ENCODE results near the gene MRGPRG. TPM values are rescaled to one million over a fixed set of nuclear protein-coding genes. Genes with fewer than 3 reads are reported as not detected.

MRGPRG gene
- total RNA-seq, 1 experiment from 2014 or later = not detected

- Histone ChIP-seq H3K36me3 (replicated peaks; ENCODE audit: control insufficient read depth, insufficient read depth, low read length) (no peaks in the 10 kb centered on the region), H3K27me3 (ENCODE audit: control insufficient read depth, insufficient read depth, low read length) (no peaks in the 10 kb centered on the region), H3K4me3 (ENCODE audit: insufficient read depth, low read depth, low read length) (no peak overlapping the region)
- DNase-seq = peak; percentile 44
Measured at GRCh38 chr11:3229673-3230630, 11.3 kb upstream of the MRGPRG start.

- DNase-seq = no peak
- Histone ChIP-seq H3K4me3 (ENCODE audit: insufficient read depth, low read depth, low read length) (no peak overlapping the region), H3K27me3 (ENCODE audit: control insufficient read depth, insufficient read depth, low read length) (no peaks in the 10 kb centered on the region), H3K36me3 (replicated peaks; ENCODE audit: control insufficient read depth, insufficient read depth, low read length) (no peaks in the 10 kb centered on the region)
Measured at GRCh38 chr11:3228445-3228829, 9.8 kb upstream of the MRGPRG start.

GRCh38 chr11:3227568-3228444 is 9.2 kb upstream of the MRGPRG start:
- peak; percentile 46 for DNase-seq
- H3K36me3 ChIP-seq (replicated peaks; ENCODE audit: control insufficient read depth, insufficient read depth, low read length) = no peaks in the 10 kb centered on the region
- H3K27me3 ChIP-seq (ENCODE audit: control insufficient read depth, insufficient read depth, low read length) = no peaks in the 10 kb centered on the region
- no peak overlapping the region for H3K4me3 ChIP-seq (ENCODE audit: insufficient read depth, low read depth, low read length)

GRCh38 chr11:3226846-3227567 is 8.4 kb upstream of the MRGPRG start:
- no peaks in the 10 kb centered on the region for H3K36me3 ChIP-seq (replicated peaks; ENCODE audit: control insufficient read depth, insufficient read depth, low read length)
- H3K27me3 ChIP-seq (ENCODE audit: control insufficient read depth, insufficient read depth, low read length) = no peaks in the 10 kb centered on the region
- DNase-seq = peak; percentile 43
- H3K4me3 ChIP-seq (ENCODE audit: insufficient read depth, low read depth, low read length) = no peak overlapping the region

DNA sequence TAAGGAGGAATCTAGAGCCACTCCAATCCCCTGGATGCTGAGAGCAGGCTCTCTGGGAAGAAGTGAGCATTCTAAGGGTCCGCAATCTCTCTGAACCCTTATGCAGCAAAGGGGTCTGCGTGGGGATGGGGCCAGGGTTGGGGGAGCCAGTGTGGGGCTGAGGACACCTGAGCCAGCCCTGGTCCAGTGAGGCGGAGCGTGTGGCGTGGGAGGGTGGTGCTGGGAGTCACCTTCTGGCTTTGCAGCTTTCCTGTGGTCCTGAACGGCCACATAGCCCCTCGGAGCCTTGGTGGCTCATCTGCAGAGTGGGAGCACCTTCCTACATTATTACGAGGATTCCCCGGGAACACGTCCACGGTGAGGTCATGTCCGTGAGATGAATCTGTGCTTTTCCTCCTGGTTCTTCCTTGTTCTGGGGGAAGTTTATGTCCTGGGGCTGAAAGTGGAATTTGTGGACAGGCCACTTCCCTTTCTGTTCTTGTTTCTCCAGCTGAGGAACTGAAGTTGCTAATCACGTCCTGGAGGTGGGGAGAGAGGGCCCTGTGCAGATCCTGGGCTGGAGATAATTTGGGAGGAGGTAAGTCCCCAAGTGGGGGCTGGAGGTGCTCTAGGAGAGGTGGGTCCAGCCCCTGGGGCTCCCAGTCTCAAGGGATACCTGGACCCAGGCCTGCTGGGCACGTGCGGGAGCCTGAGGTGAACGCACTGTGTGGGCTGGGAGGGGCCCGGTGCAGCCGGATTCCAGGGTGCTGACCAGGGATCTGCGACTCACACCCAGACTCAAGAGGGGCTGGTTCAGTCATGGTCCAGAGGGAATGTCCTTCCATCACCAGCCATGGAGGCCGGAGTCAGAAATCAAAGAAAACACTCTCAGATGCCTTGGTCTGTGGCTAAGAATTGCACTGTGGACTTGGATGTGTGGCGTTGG is 7.5 kb upstream of the MRGPRG start:
- H3K36me3 ChIP-seq (replicated peaks; ENCODE audit: control insufficient read depth, insufficient read depth, low read length) = no peaks in the 10 kb centered on the region
- H3K4me3 ChIP-seq (ENCODE audit: insufficient read depth, low read depth, low read length) = no peak overlapping the region
- peak; percentile 43 for DNase-seq
- no peaks in the 10 kb centered on the region for H3K27me3 ChIP-seq (ENCODE audit: control insufficient read depth, insufficient read depth, low read length)

DNA sequence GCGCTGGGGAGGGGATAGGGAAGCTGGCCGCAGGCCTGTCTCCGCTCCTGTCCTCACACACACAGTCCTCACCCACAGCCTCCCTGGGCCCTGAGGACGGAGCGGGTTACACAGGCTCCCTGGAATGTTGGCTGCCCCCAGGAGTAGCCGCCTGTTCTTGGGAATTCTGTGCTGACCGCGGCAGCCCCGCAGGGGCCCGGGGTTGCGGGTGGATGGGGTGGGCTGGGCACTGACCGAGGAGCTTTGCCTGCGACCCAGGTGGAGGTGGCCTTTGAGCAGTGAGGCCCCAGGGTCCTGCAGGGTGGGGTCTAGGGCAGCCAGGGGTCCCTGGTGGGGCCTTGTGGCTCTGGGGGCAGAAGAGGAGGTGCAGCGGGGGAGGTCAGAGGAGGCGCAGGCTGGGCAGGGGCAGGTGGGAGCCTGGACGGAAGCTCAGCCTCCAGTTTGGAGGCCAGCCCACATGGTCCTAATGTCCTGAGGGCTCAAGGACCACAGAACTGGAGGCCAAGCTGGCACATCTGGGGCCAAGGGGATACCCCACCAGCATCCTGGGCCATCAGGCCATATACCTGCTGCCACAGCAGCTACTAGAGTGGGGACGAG is 6.6 kb upstream of the MRGPRG start:
- no peaks in the 10 kb centered on the region for H3K36me3 ChIP-seq (replicated peaks; ENCODE audit: control insufficient read depth, insufficient read depth, low read length)
- H3K4me3 ChIP-seq (ENCODE audit: insufficient read depth, low read depth, low read length) = no peak overlapping the region
- peak; percentile 57 for DNase-seq
- H3K27me3 ChIP-seq (ENCODE audit: control insufficient read depth, insufficient read depth, low read length) = no peaks in the 10 kb centered on the region

GRCh38 chr11:3224401-3225057 is 5.9 kb upstream of the MRGPRG start:
- peak; percentile 75 for DNase-seq
- Histone ChIP-seq H3K27me3 (ENCODE audit: control insufficient read depth, insufficient read depth, low read length) (no peaks in the 10 kb centered on the region), H3K4me3 (ENCODE audit: insufficient read depth, low read depth, low read length) (no peak overlapping the region), H3K36me3 (replicated peaks; ENCODE audit: control insufficient read depth, insufficient read depth, low read length) (no peaks in the 10 kb centered on the region)

DNA sequence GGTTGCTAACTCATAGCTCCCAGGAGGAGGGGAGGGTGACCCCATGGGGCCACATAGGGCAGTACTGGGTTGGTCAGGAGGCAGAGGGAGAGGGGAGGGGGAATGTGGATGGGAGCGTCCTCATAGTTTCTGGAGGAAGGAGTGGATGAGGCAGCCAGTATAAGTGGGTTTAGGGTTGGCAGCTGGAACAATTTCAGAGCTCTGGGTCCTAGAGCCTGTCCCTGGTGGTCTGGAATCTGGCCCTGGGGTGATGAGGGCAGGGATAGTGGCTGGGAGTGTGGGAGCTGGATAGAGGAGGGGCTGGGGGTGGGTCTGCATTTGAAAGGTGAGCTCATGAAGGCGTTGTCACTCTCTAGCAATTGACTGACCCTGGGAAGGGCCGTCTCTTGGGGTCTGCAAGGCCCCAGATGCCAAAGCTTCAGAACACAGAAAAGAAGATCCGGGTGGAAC is 5.3 kb upstream of the MRGPRG start:
- peak; percentile 82 for DNase-seq
- no peaks in the 10 kb centered on the region for H3K36me3 ChIP-seq (replicated peaks; ENCODE audit: control insufficient read depth, insufficient read depth, low read length)
- no peaks in the 10 kb centered on the region for H3K27me3 ChIP-seq (ENCODE audit: control insufficient read depth, insufficient read depth, low read length)
- no peak overlapping the region for H3K4me3 ChIP-seq (ENCODE audit: insufficient read depth, low read depth, low read length)

DNA sequence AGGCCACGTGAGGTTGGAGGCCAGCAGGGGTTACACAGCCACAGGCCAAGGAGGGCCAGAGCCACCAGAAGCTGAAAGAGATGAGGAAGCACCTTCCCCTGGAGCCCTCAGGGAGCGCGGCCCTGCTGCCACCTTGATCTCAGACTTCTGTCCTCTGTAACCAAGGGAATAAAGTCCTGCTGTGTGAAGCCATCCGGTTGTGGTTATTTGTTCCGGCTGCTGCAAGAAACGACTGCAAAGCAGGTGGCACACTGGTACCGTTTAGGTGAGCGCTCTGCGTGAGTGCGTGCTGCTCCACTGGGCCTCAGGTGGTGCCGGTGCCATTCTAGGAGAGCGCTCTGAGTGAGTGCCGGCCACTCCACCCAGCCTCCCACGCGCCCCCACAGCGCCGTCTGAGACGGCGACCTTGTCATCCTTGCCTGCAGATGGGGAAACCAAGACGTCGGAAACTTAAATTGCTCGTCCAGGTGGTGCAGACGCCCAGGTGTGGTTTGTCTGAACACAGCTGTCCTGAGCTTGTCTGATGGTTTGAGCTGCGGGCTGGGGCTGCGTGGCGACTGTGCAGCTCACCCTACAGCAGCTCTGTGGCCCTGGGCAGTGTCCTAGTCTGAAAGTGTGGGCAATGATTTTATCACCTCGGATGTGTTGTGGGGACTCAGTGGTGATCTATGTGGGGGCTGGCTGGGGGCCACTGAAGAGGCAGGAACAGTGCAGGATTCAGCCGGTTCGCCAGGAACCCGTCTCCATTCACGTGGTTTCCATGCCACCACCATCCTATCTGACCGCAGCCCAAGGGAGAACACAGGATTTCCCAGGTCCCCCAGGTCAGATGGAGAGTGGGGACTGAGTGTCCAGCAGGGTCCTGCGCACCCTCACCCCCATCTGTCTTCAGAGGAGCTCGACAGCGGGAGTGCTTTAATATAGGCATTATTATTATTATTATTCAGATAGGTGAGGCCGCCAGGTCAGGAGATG is 4.6 kb upstream of the MRGPRG start:
- Histone ChIP-seq H3K27me3 (ENCODE audit: control insufficient read depth, insufficient read depth, low read length) (no peaks in the 10 kb centered on the region), H3K4me3 (ENCODE audit: insufficient read depth, low read depth, low read length) (no peak overlapping the region), H3K36me3 (replicated peaks; ENCODE audit: control insufficient read depth, insufficient read depth, low read length) (no peaks in the 10 kb centered on the region)
- peak; percentile 50 for DNase-seq

- Histone ChIP-seq H3K27me3 (ENCODE audit: control insufficient read depth, insufficient read depth, low read length) (no peaks in the 10 kb centered on the region), H3K36me3 (replicated peaks; ENCODE audit: control insufficient read depth, insufficient read depth, low read length) (no peaks in the 10 kb centered on the region), H3K4me3 (ENCODE audit: insufficient read depth, low read depth, low read length) (no peak overlapping the region)
- peak; percentile 49 for DNase-seq
Measured at GRCh38 chr11:3222003-3222855, 3.6 kb upstream of the MRGPRG start.

GRCh38 chr11:3221408-3222002 is 2.9 kb upstream of the MRGPRG start:
- peak; percentile 62 for DNase-seq
- Histone ChIP-seq H3K27me3 (ENCODE audit: control insufficient read depth, insufficient read depth, low read length) (no peaks in the 10 kb centered on the region), H3K4me3 (ENCODE audit: insufficient read depth, low read depth, low read length) (no peak overlapping the region), H3K36me3 (replicated peaks; ENCODE audit: control insufficient read depth, insufficient read depth, low read length) (no peaks in the 10 kb centered on the region)

Measured in H7 (cell line).